ENCODE results near the gene ADAM8.

Gene ADAM8

GRCh38 chr10:133263674-133264073, 13.0 kb downstream of the ADAM8 start:
- DNase-seq (ENCODE audit: insufficient read length, low spot score) (no peak), FAIRE-seq (no peak)
- no peak for TF ChIP-seq POLR2AphosphoS5 (IDR thresholded peaks at IDR 0.05; ENCODE audit: low read depth, low read length)
- no peak for TF ChIP-seq PAX5 (IDR thresholded peaks at IDR 0.05; ENCODE audit: insufficient read depth, low read length, severe bottlenecking)
- no peak for TF ChIP-seq SPI1 (IDR thresholded peaks at IDR 0.05; ENCODE audit: low read depth, low read length)
- no peak; the same call in 1 of the 2 replicates for TF ChIP-seq POLR2A (IDR thresholded peaks at IDR 0.05; ENCODE audit: low read depth, low read length)
- no peak for TF ChIP-seq POU2F2 (IDR thresholded peaks at IDR 0.05; ENCODE audit: low read depth, low read length)
- TF ChIP-seq TAF1 (IDR thresholded peaks at IDR 0.05; ENCODE audit: low read depth, low read length) = no peak

GRCh38 chr10:133262696-133263095, 14.0 kb downstream of the ADAM8 start:
- TF ChIP-seq POLR2AphosphoS5 (IDR thresholded peaks at IDR 0.05; ENCODE audit: low read depth, low read length) (peak; percentile 14; the same call in 1 of the 2 replicates), POLR2A (IDR thresholded peaks at IDR 0.05; ENCODE audit: low read depth, low read length) (0 out of 2 replicates have a peak, but pooled peaks have one; percentile 12), POU2F2 (IDR thresholded peaks at IDR 0.05; ENCODE audit: low read depth, low read length) (no peak)
- FAIRE-seq (no peak), DNase-seq (ENCODE audit: insufficient read length, low spot score) (no peak)

DNA sequence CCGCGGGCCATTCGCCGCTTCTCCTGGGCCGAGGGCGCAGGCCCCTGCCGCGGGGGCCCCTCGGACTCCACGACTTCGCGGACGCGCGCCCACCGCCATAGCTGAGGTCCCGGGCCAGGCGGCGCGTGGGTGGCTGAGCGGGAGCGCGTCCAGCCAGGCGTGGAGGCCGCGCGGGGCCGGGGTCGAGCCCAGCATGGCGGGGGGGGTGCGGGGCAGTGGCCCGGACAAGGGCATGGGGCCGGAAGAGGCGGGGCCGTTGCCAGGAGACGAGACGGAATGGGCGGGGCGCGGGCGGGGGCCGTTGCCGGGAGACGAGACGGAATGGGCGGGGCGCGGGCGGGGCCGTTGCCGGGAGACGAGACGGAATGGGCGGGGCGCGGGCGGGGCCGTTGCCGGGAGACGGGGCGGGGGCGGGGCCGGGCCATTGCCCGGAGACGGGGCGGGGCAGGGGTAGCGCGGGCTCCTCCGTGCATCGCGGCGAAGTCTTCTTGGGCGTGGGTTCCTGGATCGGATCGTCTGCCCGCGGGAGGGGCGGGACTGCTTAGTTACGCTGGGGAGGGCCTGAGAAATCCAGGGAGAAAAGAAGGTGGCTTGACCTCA, 14.8 kb downstream of the ADAM8 start:
- no peak for TF ChIP-seq SPI1 (IDR thresholded peaks at IDR 0.05; ENCODE audit: low read depth, low read length)
- TF ChIP-seq POLR2A (IDR thresholded peaks at IDR 0.05; ENCODE audit: low read depth, low read length) = 0 out of 2 replicates have a peak, but pooled peaks have one; percentile 3
- TF ChIP-seq PAX5 (IDR thresholded peaks at IDR 0.05; ENCODE audit: insufficient read depth, low read length, severe bottlenecking) = peak; percentile 41
- TF ChIP-seq POU2F2 (IDR thresholded peaks at IDR 0.05; ENCODE audit: low read depth, low read length) = no peak
- FAIRE-seq = peak; percentile 89

GRCh38 chr10:133260895-133261725, 15.6 kb downstream of the ADAM8 start:
- FAIRE-seq (no peak), DNase-seq (ENCODE audit: insufficient read length, low spot score) (peak; percentile 78)
- TF ChIP-seq POLR2A (IDR thresholded peaks at IDR 0.05; ENCODE audit: low read depth, low read length) = no peak
- no peak for TF ChIP-seq POU2F2 (IDR thresholded peaks at IDR 0.05; ENCODE audit: low read depth, low read length)
- TF ChIP-seq SPI1 (IDR thresholded peaks at IDR 0.05; ENCODE audit: low read depth, low read length) = no peak
- TF ChIP-seq PAX5 (IDR thresholded peaks at IDR 0.05; ENCODE audit: insufficient read depth, low read length, severe bottlenecking) = no peak
- TF ChIP-seq POLR2AphosphoS5 (IDR thresholded peaks at IDR 0.05; ENCODE audit: low read depth, low read length) = no peak
- no peak for TF ChIP-seq TAF1 (IDR thresholded peaks at IDR 0.05; ENCODE audit: low read depth, low read length)

More for the DNA sequence above, 14.8 kb downstream of the ADAM8 start:
- peak; percentile 94 for DNase-seq (ENCODE audit: insufficient read length, low spot score)

DNA sequence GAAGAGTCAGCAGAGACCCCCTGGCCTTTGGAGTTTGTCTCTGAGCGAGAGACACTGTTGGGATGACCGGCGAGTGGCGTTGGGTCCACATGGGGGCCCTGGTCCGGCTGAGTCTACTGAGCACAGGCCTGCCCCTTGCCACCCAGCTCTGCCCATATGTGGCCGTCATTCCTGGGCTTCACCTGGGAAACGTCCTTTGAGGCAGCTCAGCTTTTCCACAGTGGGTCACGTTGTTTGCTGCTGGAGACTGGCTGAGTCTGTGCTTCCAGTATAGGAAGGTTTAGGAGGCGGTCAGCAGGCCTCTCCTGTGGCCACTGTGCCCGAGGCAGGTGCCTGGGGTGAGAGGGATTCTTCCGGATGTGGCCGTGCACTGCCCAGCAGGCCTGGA, 17.1 kb downstream of the ADAM8 start:
- FAIRE-seq (peak; percentile 28), DNase-seq (ENCODE audit: insufficient read length, low spot score) (no peak)
- no peak for TF ChIP-seq PAX5 (IDR thresholded peaks at IDR 0.05; ENCODE audit: insufficient read depth, low read length, severe bottlenecking)
- TF ChIP-seq POLR2AphosphoS5 (IDR thresholded peaks at IDR 0.05; ENCODE audit: low read depth, low read length) = no peak
- TF ChIP-seq POU2F2 (IDR thresholded peaks at IDR 0.05; ENCODE audit: low read depth, low read length) = no peak
- no peak for TF ChIP-seq POLR2A (IDR thresholded peaks at IDR 0.05; ENCODE audit: low read depth, low read length)
- TF ChIP-seq TAF1 (IDR thresholded peaks at IDR 0.05; ENCODE audit: low read depth, low read length) = no peak
- TF ChIP-seq SPI1 (IDR thresholded peaks at IDR 0.05; ENCODE audit: low read depth, low read length) = no peak

DNA sequence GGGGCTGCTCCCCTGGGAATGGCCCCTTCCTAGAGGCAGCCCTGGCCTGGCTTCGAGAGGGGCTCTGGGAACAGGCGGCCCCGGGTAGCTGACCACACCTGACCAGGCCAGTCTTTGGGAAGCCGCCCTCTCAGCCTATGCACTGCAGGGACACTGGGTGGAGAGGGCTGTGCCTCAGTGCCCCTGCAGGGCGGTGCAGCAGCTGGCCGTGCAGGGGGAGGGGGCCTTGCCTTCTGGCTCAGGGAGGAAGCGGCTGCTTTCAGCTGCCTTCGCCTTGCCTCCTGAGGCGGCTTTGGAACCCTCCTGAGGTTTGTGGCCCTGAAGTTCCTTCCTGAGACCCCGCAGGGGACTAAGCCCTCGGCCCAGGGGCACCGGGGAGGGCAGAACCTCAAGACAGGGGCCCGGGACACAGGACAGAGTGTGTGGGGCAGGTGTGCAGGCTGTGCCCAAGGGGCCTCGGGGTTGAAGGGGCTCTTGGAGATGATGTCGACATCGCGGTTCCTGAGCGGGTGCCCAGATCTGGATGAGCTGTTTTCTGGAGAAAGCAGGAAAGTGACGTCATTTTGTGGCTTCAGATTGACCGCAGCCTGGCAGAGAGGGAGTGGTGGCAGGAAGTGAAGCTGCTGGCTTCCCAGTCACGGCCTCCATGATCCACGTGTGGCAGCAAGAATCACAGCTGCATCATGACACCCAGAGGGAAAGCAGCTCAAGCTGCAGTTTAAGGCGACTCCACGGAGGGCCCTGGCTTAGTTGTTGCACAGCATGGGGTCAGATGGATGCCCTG, 17.7 kb downstream of the ADAM8 start:
- peak; percentile 85 for FAIRE-seq

DNA sequence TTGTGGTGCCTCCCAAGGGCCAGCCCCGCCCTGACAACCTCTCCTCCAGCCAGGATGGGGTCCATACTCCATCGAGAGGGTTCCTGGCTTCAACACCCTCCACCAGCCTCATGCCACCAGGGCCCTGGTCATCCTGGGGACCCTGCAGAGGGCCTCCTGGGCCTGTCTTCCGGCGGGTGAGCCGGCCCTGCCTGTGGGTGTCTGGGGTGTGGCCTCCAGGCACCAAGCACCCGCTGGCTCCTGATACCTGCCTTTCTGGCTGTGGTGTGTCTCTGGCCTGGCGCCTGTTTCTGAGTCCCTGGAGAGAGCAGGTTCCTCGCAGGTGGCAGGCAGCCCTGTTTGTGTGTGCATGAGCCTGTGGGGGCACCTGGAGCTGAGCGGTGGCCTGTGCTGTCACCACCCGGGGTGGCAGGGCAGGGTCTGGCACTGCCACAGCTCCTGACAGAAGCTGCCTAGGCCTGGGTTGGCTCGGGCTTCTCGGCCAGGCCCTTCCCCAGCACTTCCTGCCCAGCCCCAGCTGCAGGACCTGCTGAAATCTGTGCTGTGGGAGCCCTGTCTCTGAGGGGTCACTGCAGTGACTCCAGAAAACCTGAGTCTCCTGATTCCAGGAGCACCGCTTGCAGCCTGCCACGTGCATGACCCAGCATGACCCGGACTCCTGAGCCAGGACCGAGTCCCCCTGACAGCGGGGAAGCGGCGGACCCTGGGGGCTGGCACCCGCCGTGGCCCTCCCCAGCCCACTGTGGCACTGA, 18.4 kb downstream of the ADAM8 start:
- TF ChIP-seq SPI1 (IDR thresholded peaks at IDR 0.05; ENCODE audit: low read depth, low read length) = no peak
- no peak for TF ChIP-seq POLR2AphosphoS5 (IDR thresholded peaks at IDR 0.05; ENCODE audit: low read depth, low read length)
- no peak for TF ChIP-seq POU2F2 (IDR thresholded peaks at IDR 0.05; ENCODE audit: low read depth, low read length)
- TF ChIP-seq PAX5 (IDR thresholded peaks at IDR 0.05; ENCODE audit: insufficient read depth, low read length, severe bottlenecking) = no peak
- no peak for TF ChIP-seq TAF1 (IDR thresholded peaks at IDR 0.05; ENCODE audit: low read depth, low read length)
- no peak for TF ChIP-seq POLR2A (IDR thresholded peaks at IDR 0.05; ENCODE audit: low read depth, low read length)
- FAIRE-seq = peak; percentile 79
- no peak for DNase-seq (ENCODE audit: insufficient read length, low spot score)

More for the DNA sequence above, 17.7 kb downstream of the ADAM8 start:
- TF ChIP-seq POLR2AphosphoS5 (IDR thresholded peaks at IDR 0.05; ENCODE audit: low read depth, low read length) (no peak), POLR2A (IDR thresholded peaks at IDR 0.05; ENCODE audit: low read depth, low read length) (no peak), POU2F2 (IDR thresholded peaks at IDR 0.05; ENCODE audit: low read depth, low read length) (no peak), TAF1 (IDR thresholded peaks at IDR 0.05; ENCODE audit: low read depth, low read length) (no peak), SPI1 (IDR thresholded peaks at IDR 0.05; ENCODE audit: low read depth, low read length) (no peak), PAX5 (IDR thresholded peaks at IDR 0.05; ENCODE audit: insufficient read depth, low read length, severe bottlenecking) (no peak)
- no peak for DNase-seq (ENCODE audit: insufficient read length, low spot score)

GRCh38 chr10:133257489-133258065, 19.1 kb downstream of the ADAM8 start:
- TF ChIP-seq POLR2AphosphoS5 (IDR thresholded peaks at IDR 0.05; ENCODE audit: low read depth, low read length) (no peak), POU2F2 (IDR thresholded peaks at IDR 0.05; ENCODE audit: low read depth, low read length) (no peak), POLR2A (IDR thresholded peaks at IDR 0.05; ENCODE audit: low read depth, low read length) (no peak), SPI1 (IDR thresholded peaks at IDR 0.05; ENCODE audit: low read depth, low read length) (no peak), TAF1 (IDR thresholded peaks at IDR 0.05; ENCODE audit: low read depth, low read length) (no peak), PAX5 (IDR thresholded peaks at IDR 0.05; ENCODE audit: insufficient read depth, low read length, severe bottlenecking) (no peak)
- DNase-seq (ENCODE audit: insufficient read length, low spot score) = no peak
- peak; percentile 13 for FAIRE-seq
